Stimulated activated CD8-positive, alpha-beta memory T cell treated with anti-CD3 and anti-CD28 coated beads, Interleukin-12 subunit alpha, Interleukin-12 subunit beta, amount 100 ng/mL, for 24 hours (primary cell): Measurements from ENCODE around the gene TRAPPC8.
"Not testable (repeated sequence)": the region's sequence is repeated elsewhere in the genome, so short reads cannot be mapped to it uniquely, and the experiment has no call there.

Experiments
- DNase-seq: peaks from one replicate; pipeline ENCODE4 v3.0.0-alpha.2; 2020; ENCODE audit errors: extremely low read depth

TRAPPC8 gene, protein sequence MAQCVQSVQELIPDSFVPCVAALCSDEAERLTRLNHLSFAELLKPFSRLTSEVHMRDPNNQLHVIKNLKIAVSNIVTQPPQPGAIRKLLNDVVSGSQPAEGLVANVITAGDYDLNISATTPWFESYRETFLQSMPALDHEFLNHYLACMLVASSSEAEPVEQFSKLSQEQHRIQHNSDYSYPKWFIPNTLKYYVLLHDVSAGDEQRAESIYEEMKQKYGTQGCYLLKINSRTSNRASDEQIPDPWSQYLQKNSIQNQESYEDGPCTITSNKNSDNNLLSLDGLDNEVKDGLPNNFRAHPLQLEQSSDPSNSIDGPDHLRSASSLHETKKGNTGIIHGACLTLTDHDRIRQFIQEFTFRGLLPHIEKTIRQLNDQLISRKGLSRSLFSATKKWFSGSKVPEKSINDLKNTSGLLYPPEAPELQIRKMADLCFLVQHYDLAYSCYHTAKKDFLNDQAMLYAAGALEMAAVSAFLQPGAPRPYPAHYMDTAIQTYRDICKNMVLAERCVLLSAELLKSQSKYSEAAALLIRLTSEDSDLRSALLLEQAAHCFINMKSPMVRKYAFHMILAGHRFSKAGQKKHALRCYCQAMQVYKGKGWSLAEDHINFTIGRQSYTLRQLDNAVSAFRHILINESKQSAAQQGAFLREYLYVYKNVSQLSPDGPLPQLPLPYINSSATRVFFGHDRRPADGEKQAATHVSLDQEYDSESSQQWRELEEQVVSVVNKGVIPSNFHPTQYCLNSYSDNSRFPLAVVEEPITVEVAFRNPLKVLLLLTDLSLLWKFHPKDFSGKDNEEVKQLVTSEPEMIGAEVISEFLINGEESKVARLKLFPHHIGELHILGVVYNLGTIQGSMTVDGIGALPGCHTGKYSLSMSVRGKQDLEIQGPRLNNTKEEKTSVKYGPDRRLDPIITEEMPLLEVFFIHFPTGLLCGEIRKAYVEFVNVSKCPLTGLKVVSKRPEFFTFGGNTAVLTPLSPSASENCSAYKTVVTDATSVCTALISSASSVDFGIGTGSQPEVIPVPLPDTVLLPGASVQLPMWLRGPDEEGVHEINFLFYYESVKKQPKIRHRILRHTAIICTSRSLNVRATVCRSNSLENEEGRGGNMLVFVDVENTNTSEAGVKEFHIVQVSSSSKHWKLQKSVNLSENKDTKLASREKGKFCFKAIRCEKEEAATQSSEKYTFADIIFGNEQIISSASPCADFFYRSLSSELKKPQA (N-terminal part only)

GRCh38 chr18:31942999-31943877 lies at the start of gene TRAPPC8:
TRAPPC8 (minus strand) TSS chr18:31943128; CDS start chr18:31942764, 364 bp downstream.
- DNase-seq, result peak; percentile 76

- no peak for DNase-seq
Observed at GRCh38 chr18:31990823-31991222, 47.9 kb upstream of the TRAPPC8 start.

- DNase-seq, result no peak
Observed at GRCh38 chr18:31983976-31984375, 41.0 kb upstream of the TRAPPC8 start.

DNA sequence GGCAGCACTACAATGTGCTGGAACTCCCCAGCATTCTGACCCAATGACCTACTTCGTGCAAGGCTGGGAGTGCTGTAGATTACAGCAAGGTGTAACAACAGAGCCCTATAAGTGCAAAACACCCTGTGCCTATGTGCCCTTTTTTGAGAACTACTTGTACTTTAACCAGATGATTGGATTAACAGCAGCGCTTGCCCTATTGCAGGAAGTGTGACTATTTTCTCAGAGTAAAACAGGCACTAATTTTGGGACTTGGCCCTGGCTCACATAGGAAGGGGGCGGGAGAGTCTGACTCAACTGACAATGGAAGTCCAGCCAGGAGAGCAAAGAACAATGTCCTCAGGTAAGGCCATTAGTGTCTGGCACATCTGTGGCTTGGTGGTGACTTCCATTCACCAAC lies 40.1 kb upstream of the TRAPPC8 start:
- DNase-seq, result no peak

GRCh38 chr18:31980863-31981262 lies 37.9 kb upstream of the TRAPPC8 start:
- no peak for DNase-seq

- DNase-seq, result no peak
Observed at GRCh38 chr18:31979714-31980113, 36.8 kb upstream of the TRAPPC8 start.

DNA sequence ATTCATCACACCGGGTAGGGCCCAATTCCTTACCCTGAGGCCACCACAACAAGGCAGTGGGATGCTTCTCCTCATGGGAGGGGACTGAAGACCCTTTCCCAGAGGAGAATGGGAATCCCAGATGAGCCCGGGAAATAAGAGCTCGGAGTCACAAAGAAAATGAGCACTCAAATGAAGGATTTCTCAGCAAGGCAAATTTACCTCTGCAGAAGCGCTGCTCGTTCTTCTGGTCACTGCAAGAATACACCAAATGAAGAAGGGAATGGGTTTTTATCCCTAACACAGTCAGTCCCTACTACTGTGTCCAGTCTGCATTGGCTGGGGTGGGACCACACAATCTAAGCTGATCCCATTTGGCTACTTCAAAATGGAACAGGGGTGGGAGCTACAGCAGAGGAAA lies 35.7 kb upstream of the TRAPPC8 start:
- no peak for DNase-seq

DNA sequence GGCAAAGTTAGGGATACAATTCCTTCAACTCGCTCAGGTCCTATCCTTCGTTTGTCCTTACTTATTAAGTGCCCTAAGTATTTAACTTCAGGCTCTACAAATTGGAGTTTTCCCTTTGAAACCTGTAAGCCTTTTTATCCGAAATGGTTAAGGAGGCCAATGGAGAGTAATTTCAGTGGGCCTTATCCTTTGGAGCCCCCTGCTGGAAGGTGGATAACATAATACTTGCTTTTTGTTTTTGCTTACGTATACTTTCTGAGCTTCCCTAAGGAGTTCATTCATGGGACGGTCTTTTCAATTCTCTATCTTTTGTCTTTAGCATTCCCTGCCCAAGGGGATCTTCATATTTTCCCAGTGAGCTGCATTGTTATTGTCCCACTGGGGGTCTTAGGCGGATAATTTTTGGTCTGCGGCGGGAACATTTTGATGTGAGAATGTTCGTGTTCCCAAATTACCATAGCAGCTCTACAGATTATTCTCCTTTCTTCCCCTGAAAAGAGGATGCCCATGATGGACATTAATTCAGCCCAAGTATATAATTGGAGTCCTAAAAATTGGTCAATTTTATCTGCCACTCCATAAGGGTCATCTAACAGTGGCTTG lies 34.4 kb upstream of the TRAPPC8 start:
- DNase-seq, result no peak

DNA sequence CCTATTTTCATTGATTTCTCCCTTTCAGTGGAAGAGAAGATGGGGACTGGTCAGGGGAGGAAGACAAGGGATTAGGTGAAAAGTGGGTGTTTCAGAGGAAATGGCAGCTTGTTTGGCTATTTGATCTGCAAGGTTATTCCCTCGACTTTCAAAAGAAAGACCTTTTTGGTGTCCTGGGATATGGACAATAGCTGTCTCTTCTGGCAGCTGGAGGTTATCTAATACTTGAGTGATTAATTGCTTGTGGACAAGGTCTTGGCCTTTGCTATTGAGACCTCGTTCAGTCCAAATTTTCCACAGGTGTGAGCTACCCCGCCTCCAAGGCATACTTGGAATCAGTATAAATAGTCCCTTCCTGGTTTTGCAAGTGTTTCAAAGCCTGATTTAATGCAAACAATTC lies 33.3 kb upstream of the TRAPPC8 start:
- DNase-seq, result no peak

DNA sequence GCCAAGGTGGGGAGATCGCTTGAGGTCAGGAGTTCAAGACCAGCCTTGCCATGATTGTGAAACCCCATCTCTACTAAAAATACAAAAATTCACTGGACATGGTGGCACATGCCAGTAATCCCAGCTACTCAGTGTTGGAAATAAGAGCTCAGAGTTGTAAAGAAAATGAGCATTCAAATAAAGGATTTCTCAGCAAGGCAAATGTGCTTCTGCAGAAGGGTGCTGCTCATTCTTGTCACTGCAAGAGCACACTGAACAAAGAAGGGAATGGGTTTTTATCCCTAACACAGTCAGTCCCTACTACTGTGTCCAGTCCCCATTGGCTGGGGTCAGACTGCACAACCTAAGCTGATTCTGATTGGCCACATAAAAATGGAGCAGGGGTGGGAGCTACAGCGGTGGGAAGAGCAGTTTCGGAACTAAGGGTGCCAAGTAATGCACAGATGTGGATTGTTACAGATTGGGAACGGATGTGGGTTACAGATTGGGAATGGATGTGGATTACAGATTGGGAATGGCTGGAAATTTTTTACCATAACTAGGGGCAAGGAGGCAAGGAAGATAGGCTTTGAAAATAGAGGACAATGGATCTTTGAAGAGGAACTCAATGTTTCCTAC lies 31.1 kb upstream of the TRAPPC8 start:
- DNase-seq, result no peak

- DNase-seq, result no peak
Observed at GRCh38 chr18:31970617-31971016, 27.7 kb upstream of the TRAPPC8 start.

- DNase-seq, result no peak
Observed at GRCh38 chr18:31965316-31965970, 22.5 kb upstream of the TRAPPC8 start.

DNA sequence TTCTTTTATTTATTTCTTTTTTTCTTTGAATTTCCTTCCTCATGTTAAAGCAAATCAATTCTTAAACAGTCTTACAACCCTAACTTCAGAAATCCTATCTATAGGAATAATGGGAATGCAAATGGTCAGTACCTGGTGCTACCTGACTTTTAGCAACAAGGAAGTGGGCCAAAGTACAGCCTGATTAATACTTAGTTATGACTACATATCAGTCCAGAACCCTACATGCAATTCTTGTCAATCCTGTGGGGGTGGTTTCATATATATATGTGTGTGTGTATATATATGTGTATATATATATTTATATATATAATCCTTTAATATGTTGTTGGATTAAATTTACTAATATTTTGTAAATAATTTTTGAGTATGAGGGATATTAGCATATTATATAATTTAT lies 14.8 kb upstream of the TRAPPC8 start:
- no peak for DNase-seq

DNA sequence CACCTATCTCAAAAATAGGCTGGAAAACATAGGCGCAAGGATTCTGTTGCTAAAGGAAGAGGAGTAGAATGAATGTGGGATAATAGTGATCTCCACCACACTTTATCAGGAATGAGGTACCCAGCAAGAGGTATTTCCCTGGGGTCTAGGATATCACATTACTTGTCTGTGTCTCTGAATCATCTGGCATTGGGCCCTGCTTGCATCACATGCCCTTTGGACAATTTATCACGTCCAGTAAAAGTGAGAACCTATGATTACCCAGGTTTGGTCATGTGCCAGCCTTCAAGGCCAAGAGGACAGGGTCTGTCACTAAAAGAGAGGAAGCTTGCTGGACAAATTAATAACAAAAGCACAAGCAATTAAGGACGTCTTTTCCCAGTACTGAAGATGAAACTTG lies 11.4 kb upstream of the TRAPPC8 start:
- no peak for DNase-seq

DNA sequence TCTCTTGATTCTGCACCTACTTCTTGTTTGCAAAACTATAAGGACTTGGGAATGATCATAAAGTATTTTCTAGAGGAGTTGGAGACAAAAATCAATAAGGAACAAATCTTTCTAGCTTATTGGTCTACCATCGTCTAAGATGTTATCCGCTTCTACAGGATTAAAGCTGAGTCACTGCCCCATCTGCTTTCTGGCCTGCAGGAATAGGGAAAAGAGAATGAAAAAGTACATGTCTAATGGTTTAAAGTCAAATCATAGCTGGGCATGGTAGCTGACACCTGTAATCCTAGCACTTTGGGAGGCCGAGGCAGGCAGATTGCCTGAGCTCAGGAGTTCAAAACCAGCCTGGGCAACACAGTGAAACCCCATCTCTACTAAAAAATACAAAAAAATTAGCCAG lies 10.8 kb upstream of the TRAPPC8 start:
- not testable (repeated sequence) for DNase-seq

GRCh38 chr18:31952223-31952622 lies 9.3 kb upstream of the TRAPPC8 start:
- no peak for DNase-seq

DNA sequence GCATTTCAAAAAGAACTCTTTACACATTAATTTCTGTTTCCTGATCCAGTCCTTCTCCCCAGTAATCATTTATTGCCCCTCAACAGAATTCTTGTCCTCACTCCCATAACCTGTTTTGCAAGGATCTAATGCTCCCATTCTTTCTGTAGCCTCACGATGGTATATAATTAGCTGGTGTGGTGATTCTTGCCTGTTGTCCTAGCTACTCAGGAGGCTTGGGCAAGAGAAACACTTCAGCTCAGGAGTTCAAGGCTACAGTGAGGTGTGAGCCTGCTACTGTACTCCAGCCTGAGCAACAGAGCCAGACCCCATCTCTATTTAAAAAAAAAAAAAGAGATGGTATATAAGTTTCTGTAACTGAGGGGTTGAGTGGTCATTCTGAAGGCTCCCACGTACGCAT lies 7.7 kb upstream of the TRAPPC8 start:
- no peak for DNase-seq

GRCh38 chr18:31948349-31948748 lies 5.4 kb upstream of the TRAPPC8 start:
- DNase-seq, result not testable (repeated sequence)

GRCh38 chr18:31946305-31947046 lies 3.5 kb upstream of the TRAPPC8 start:
- no peak for DNase-seq
